ENCODE measurements around the gene CTBP2.

Gene CTBP2

DNA sequence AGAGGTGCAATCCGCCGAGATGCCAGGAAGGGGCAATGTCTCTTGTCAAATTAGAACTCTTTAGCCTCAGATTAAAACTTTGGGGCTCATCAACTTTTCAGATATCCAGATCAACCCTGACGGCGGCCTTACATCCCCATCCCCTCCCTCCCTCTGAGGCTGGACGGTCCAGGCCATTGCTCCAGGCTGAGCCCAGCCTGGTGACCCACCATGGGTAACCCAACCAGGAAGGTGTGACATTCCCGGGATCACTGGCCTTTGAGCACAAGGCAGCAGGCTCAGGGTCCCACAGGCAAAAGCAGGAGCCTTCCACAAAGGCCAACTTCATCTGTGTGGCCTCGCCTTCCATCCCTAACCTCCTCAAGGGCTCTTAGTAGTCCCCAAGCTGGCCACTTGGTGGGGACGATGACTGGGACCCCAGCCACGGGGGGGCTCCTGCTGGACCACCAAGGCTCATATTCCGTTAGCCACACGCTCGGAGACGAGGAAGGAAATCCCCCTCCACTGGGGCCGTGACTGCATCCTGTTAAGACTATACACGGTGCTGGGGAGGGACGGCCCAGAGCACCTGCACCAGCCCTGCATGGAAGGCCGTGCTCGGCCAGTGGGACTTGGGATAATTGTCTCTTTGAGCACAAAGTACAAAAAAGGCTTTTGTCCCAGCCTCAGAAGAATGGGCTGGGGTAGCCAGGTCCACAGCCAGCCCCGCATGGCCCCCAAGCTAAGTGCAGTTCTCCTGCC is 155.6 kb downstream of the CTBP2 start:
- DNase-seq = no peak

DNA sequence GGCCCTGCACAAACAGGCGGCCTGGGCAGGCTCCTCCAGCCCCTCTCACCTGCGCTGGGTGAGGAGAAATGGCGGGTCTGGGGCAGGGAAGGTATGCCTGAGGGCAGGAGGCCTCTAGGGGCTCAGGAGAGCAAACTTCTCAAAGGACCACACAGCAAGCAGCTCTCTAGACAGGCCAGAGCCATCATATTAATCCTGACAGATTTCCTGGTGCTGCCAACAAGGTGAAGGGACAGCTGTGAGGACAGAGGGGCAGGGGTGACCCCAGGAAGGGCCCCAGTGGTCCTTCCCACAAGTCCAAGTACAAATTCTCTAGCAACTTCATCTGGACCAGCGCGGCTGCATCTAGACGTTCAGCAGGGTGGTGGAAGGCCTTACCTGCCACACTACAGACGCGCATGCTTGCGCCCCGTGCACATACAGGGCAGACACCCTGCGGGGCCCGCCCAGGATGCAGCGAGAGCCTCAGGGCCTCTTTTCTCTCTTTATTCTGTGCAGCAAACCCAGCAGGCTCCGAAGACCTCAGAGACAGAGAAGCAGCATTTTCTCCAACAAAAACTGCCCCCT is 156.4 kb downstream of the CTBP2 start:
- no peak for DNase-seq

DNA sequence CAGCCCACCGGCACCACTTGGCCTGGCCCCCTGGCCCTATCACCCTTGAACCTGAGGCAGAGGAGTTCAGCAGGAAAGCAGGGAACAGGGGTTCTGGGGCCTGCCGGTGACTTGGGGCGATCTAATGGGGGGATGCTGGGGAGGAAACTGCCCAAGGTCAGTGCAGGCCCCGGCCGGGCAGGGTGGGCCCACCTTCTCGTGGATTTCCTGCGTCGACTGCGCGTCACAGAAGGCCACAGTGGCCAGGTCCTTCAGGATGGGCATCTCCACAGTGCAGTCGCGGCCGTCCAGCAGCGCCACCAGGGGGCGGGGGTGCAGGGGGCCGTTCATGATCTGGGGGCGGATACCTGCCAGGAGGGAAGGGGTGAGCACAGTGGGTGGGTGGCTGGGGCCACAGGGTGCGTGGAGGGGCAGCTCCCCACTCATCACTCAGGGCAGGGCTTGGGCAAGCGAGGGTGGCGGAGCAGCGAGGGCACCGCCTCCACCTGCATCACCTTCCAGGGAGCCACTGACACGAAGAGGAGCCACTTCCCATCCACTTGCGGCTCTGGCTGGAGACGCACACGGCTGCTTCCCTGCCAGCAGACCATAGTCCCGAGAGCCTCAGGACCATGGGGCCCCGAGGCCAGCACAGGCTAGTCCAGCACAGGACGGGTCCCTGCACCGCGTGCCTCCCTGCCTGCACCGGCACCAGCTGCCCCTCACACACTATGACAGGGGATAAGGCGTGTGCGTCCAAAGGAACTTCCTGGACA is 157.0 kb downstream of the CTBP2 start:
- no peak for DNase-seq

DNA sequence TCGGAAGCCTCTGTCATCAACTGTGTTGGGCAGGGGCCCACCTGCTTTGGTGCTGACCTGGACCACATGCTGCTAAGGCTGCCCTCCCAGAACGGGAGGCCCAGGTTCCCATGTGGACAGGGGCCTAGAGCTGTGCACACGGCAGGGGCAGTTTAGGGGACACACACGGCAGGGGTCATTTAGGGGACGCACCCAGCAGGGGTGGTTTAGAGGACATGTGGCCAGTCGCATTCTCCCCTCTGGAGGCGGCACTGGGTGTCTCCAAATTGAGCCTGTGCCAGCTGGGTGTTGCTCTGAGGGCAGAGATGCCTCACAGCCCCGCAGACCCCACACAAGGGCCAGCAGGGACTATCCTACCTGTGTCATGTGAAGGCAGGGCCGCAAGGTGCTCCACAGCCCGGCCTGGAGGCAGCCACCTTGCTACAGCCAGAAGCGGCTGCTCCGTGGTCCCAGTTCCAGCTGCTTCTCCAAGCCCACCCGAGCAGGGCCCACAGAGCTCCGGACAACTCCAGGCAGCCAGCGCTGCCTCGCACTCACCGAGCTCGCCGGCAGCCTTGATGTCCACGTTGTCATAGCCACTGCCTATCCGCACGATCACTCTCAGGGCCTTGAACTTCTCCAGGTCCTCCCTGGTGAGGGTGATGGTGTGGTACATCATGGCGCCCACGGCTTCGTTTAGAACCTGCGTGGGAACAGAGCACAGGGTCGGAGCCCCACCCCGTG is 157.8 kb downstream of the CTBP2 start:
- DNase-seq = no peak

DNA sequence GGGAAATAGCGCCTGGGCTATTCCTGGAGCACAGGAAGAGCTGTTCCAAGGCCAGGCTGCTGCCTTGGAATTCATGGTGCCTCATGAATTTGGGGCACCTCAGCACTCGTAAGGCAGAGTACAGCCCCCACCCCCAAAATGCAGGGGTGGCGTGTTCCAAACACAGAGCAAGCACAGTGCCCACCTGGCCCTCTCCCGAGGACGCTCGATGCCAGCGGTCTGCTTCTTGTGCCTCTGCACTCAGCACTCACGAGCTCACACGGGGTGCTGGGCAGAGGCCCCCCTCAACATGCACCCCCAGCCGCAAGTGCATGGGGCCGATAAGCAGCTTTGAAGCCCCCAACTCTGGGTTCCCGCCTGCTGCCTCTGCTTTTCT is 158.3 kb downstream of the CTBP2 start:
- no peak for DNase-seq

DNA sequence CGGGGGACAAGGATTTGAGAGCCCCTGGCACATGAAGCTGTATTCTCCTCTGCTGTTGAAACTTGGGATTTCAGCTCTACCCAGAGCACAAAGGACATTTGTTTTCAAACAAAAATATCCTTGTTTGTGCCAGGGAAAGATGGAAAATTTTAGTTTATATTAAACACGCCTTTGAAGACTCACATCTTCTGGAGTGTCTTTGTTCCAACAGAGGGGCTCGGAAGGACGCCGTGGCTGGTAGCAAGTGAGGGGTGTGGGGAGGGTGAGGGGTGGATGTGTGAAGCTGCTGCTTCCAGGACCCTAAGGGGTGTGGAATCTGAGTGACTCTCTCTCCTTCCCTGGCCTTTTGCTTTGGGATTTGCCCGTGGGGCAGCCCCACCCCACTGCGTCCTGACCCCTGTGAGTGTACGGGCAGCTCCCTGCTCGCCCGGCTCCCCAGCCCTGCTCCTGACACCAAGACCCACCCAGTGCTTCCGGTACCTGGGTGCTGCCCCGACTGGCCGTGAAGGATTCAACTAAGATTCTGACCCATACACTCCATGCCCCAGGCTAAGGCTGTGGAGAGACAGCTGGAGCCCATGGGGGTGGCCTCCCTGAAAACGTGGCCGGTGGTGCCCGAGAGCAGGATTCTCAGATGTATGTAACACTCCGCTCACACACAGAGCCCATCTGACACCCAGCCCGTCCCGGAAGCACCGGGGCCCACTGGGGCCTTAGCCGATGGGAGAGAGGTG is 158.9 kb downstream of the CTBP2 start:
- no peak for DNase-seq

DNA sequence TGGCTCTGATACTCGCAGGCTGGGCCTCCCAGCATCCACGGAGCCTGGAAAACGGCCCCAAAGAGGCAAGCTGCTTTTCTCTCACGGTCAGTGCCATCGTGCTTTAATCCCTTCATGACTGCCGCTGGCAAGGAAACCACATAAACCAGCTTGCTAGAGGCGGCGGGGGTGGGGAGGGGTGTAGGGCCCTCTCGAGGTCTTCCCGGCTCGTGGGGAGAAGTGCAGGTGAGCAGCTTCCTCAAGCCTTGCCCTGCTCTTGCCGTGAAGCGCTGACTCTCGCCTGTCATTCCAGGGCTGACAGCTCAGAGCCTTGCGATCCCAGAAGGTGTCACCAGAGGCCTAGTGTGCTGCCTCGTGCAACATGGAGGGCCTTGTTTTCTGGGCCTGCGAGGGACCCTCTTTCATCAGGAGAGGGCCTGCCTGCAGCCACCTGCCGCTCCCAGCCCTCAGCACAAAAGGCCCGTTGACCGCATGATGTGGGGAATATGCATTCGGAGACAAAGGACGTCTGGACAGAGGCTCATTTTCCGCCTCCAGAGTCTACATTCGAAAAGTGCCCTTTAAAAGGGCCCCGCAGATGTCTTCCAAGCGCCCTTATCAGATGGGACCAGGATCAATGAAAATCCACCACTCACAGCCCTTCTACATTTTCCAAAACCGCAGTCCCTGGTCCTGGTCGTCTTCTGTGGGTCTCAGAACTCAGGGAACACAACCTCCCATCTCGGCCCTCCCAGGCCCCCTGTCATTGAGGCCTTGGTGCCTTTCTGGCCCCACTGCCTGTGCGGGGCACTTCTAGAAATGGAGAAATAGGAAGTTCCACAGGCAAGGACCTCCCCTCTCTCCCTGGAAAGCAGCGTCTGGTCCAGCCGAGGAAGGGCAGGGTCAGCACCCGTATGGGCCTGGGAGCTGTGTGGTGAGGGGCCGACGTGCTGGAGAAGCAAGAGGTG is 159.7 kb downstream of the CTBP2 start:
- no peak for DNase-seq

DNA sequence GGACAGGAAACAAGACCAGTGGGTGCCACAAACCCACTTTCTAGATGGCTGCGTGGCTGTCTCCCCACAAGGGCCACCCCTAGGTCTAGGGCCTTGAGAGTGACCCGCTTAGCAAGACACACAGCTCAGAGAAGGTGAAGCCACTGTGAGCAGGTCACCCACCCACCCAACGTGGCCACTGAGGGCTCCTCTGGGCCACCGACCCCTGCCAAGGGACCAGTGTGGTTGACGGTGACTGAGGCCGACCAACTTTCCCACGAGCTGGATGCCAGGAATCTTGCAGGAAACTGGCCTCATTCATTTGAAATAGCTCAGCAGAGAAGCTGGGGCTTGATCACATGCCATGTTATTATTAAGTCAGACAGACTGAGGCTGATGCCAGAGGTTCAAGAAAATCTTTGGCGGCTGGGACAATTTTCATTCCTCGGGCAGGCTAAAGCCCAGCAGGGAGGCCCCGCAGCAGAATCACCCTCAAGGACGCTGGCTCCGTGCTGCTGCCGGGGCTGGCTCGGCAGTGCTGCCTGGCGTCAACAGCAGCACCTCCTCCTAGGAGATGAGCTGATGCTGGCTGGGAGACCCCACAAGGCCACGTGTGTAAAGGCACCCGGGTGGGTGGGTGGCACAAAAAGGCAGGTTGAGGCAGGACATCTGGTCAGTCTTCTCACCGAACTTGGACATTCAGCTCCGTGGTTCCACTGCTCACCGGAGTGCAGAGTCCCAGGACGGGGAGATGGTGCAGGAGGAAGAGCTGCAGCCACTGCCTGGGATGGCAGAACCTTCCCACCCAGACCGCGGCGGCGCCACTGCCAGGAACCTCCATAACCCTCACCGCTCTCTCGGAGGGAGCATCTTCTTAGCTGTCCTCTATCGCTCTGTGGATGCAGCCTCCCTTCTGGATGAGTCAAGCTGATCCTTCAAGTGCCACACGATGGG is 160.7 kb downstream of the CTBP2 start:
- DNase-seq = no peak

DNA sequence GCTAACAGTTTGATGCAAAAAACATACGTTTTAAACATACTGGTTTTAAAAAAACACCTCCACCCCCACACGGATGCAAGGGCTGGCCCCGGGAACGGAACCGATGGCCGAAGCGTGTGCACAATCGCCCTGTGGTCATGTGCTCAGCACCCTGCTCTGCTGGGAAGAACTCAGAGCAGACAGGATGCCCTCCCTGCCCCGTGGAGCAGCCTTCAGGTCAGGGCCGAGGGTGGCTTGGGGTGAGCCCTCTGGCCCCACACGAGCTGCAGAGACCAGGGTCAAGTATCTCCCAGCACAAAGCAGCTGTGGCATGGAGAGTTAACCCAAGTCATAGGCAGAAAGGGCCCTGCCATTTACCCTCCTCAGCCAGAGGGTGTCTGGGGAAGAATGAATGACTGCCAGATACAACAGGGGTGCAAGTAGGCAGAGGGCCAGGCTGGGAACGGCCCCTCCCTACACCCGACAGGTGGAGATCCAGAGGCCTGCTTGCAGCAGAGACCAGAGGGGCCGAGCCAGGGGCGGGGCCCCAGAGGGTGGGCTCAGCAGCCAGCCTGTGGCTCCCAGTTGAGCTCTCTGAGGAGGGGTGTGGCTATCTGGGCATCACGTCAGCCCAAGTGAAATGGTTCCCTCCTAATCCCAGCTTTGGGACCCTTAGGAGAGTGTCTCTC is 161.6 kb downstream of the CTBP2 start:
- no peak for DNase-seq

DNA sequence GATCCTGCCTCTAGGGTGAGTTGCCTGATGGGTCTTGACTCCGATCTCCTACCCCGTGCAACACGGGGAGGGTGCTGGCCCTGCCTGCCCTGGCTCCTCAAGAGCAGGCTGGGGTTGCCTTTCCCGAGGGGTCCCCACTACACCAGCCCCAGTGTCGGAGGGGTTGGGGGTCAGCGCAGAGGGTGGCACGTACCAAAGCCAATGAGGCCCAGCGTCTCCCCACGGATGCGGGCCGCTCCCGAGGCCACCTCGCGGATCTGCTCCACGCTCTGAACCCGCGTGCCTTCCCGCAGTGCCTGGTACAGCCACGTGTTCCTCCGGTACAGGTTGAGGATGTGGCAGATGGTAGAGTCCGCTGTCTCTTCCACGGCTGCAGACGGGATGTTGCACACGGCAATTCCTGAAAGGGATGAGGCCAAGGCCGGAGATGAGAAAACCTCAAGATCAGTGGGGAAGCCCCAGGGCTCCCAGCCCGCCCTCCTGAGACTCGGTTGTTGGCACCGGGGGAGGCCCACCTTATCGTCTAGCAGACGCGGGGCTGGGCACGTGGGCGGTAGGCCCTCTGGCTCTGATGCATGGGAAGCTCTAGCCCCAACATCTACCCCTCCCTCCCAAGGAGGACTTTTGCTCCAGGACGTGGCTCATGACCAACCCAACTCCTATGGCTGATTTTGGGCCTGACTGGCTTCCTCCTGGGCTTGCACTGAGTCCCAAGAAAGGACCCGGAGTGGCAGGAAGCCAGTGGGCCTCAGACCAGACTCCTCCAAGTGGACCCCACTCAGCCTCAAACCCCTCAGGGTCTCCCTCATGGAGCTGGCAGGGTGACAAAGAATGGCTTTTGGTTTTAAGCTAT is 162.4 kb downstream of the CTBP2 start:
- no peak for DNase-seq

DNA sequence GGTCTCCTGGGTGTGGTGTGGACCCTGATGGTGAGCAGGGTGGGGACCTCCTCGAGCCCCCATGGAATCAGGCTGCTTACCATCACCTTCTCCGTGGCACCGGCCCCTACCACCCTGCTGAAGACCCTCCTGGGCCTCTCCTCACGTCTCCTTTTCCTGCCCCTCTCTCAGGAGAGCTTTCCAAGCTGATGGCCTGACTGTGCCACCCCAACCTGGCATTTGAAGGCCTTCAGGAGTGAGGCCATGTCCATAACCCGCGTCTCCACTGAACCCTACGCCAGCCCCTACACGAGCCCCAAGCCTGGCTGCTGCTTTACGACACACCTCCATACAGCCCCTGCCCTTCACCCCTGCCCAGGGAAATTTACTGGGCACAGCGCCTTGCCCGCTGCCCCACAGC is 163.1 kb downstream of the CTBP2 start:
- DNase-seq = no peak

DNA sequence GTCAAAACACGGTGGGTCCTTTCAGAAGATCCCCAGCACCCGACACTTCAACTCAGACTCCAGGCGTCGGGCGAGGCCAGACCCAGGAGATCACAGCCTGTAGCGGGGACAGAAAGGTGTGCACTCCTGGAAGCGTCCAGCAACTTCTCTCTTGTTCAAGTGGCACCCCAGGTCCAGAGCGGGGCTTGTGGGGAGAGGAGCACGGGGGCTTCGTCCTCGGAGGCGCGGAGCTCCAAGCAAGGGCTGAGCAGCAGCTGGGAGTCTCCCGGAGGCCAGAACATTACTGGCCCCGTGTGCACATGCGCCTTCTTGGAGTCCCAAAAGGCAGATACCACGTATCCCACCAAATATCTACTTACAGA is 163.5 kb downstream of the CTBP2 start:
- no peak for DNase-seq

DNA sequence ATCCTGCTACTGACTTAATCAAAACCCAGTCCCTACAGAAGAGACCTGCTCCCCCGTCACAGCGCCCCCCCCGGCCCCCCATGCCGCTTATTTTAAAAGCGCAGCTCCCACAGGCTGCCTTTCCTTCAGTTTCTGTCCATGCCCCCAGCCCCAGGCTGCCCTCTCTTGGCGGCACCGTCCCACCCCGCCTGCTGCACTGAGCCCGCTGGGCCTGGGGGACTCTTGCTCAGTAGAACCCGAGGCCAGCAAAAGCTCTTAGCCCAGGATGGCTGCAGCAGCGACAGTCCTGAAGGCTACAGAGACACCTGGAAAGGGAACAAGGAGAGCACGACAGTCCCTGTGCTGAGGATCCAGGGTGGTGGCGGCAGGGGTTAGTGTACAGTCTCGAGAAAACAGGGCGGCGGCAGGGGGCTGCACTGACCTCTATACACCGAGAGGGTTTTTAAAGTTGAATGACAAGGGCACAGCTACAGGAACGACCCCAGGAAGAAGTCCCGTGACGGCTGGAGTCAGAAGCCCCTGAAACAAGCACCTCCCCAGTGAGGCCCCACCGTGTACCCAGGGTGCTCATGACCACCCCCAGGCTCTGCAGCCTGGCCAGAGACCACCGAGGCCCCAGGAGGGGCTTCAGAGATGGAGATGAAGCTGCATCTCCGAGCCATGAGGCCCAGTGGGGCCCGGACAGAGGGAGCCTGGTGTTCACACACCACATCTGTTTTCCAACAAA is 164.1 kb downstream of the CTBP2 start:
- no peak for DNase-seq

DNA sequence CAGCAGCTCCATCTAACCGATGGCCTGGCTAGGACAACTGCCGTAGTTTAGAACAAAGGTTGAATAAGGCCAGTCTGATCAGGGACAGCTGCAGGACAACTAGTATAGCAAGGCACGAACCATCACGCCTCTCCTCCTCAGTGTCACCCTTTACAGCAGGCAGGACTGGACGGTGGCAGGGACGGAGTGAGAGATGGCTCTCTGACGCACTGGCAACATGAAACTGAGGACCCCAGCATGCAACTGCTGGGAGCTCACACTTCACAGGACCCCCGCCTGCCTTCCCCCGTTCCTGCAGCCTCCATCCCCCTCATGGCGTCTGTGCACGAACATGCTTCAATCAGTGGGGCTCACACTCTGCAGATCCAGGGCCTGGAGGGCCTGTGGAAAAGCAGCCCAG is 164.8 kb downstream of the CTBP2 start:
- DNase-seq = no peak

DNA sequence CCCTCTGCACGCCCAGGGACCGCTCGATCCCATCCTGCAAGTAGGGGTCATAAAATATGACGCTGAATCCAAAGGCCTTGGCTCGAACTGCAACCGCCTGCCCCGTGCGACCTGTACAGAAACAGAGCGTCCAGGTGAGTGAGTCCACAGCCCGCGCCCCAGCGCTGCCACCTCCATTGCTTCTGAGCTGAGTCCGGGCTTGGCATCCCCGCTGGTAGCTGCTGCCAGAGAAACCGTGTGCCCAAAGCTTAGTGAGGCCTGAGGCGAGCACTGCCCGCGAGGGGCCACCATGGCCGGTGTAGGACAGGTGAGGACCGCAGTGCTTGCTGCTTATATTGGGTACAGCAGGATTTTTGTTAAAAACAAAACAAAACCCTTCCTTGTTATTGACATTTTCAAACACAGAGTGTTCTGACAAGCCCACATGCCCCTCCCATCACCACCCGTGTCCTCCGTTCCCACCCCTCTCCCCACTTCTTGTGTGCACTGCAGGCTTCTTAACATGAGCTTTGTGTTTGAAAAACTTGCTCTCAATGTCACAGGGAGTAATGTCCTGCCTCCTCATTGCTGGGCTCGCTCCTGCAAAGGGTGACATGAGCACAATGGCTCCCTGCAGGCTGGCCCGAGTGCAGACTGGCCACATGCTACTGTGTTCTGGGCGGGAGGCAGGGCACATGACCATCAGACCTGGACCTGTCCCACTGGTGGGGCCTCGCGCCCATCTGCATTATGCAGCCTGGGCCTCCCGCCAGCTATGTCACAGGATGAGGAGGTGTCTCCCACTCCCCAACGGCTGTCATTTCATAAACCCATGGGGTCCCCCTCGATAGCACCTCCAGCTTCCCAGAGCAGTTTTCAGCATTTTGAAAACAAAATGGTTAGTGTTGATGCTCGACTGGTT is 165.5 kb downstream of the CTBP2 start:
- no peak for DNase-seq

DNA sequence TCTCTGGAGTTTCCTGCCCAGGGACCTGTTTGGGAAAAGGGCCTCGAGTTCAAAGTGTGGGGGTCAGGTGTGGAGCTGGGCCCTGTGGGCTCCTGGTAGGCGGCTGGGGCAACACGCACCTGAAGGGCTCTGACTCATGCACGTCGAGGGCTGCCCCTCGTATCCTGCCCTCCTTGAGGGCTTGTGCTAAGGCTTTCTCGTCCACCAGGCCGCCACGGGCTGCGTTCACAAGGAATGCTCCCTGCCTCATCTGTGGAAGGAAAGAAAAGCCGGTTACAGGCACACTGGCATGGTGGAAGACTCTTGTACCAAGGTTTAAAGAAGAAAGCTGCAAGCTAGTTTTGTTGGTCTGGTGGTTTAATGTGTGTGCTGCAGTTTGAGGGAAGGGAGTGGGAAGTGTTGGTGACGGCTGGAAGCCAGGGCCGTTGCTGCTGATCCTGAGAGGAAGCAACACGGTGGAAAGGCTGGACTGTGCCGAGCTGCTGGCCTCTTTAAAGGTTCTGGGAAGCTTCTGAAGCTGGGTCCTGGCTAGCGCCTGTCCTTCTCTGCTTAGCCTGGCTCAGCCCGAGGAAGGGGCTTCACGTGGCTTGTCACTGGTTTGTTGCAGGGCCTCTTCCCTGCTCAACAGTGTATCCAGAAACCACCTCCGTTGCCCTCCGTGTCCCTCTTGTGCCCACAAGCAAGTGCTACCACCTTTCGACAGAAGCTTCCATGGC is 166.5 kb downstream of the CTBP2 start:
- no peak for DNase-seq

DNA sequence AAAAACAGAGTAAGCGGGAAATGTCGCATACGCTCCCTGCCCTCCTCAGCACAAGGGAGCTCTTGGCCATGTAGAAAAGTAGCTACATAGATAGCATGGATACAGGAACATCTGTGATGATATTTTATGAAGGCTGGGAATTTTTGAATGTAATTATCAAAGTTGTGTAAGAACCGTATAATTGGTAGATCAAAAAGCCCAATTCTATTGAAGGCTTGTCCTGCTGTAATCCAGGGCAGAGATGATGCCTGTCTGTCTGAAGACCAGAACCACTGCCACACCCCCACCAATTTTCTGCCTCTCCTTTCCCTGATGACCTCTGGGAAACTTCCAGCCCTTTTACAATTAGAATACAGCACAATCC is 167.0 kb downstream of the CTBP2 start:
- DNase-seq = no peak

Data from activated CD4-positive, alpha-beta T cell treated with anti-CD3 and anti-CD28 coated beads, Interleukin-10, Interleukin-2, amounts not matched to agents 100 ng/mL and 50 ng/mL, durations not matched to agents 16 hours and 8 hours (primary cell).